Gastrocnemius medialis (tissue), 4 donors: ENCODE data around the gene PCDHA13.

Experiments used
- CTCF ChIP-seq, 5 experiments: fragments of 450-650 bp in 3 of 5; fragments of 200-600 bp in 2 of 5; sonication (generic) in 2 of 5; IDR thresholded peaks in 4 of 5; conservative IDR thresholded peaks in 1 of 5; 1 replicate in 4 of 5; 2 replicates in 1 of 5; pipeline ENCODE4 v1.5.1; 2016 to 2019; ENCODE audit warnings: antibody characterized with exemption in 5 of 5, mild to moderate bottlenecking in 3 of 5, moderate library complexity in 3 of 5
- POLR2A ChIP-seq, 2 donors: fragments of 450-650 bp; IDR thresholded peaks; one replicate each; pipeline ENCODE4 v1.6.1; 2017; ENCODE audit warnings: antibody characterized with exemption in 2 of 2, mild to moderate bottlenecking in 2 of 2, moderate library complexity in 2 of 2

- TF ChIP-seq POLR2A (IDR thresholded peaks at IDR 0.05) (no peak), CTCF (IDR thresholded peaks at IDR 0.05 in 4 of 5, conservative IDR thresholded peaks at IDR 0.05 in 1 of 5) (no peak)
These were observed 24.5 kb upstream of the PCDHA13 start for GRCh38 chr5:140857177-140857986.
